Activated naive CD8-positive, alpha-beta T cell treated with anti-CD3 and anti-CD28 coated beads, Interleukin-2, amount 50 U/mL, for 16 hours (primary cell): ENCODE data around the gene LMO4.
A peak's percentile ranks its signal among the peaks of the same experiment; 100 is the strongest.

Experiments used
- DNase-seq: peaks from one replicate; pipeline ENCODE4 v3.0.0-alpha.2; 2020; ENCODE audit warnings: low read depth, low spot score

The LMO4 gene

GRCh38 chr1:87327376-87328271, 1.1 kb upstream of the LMO4 start:
- no peak for DNase-seq

- DNase-seq: peak; percentile 12
Observed at GRCh38 chr1:87329051-87329525, 408 bp downstream of the LMO4 start.

GRCh38 chr1:87329526-87330056, 911 bp downstream of the LMO4 start:
- no peak for DNase-seq

- DNase-seq: no peak
Observed at GRCh38 chr1:87330057-87330884, 1.6 kb downstream of the LMO4 start.

GRCh38 chr1:87330885-87331364, 2.2 kb downstream of the LMO4 start:
- no peak for DNase-seq

GRCh38 chr1:87331365-87332241, 2.9 kb downstream of the LMO4 start:
- DNase-seq: no peak

GRCh38 chr1:87333692-87334347, 5.1 kb downstream of the LMO4 start:
- no peak for DNase-seq

- no peak for DNase-seq
Observed at GRCh38 chr1:87334351-87335174, 5.9 kb downstream of the LMO4 start.

GRCh38 chr1:87335175-87335884, 6.7 kb downstream of the LMO4 start:
- peak; percentile 29 for DNase-seq

GRCh38 chr1:87336623-87337067, 8.0 kb downstream of the LMO4 start:
- no peak for DNase-seq

GRCh38 chr1:87337606-87338005, 8.9 kb downstream of the LMO4 start:
- no peak for DNase-seq

- DNase-seq: no peak
Observed at GRCh38 chr1:87338566-87338965, 9.9 kb downstream of the LMO4 start.

- DNase-seq: no peak
Observed at GRCh38 chr1:87344231-87344630, 15.6 kb downstream of the LMO4 start.

- no peak for DNase-seq
Observed at GRCh38 chr1:87346130-87346814, 17.6 kb downstream of the LMO4 start.

GRCh38 chr1:87348341-87349019, 19.8 kb downstream of the LMO4 start:
- no peak for DNase-seq

- no peak for DNase-seq
Observed at GRCh38 chr1:87349036-87349435, 20.4 kb downstream of the LMO4 start.

- no peak for DNase-seq
Observed at GRCh38 chr1:87355894-87356293, 27.2 kb downstream of the LMO4 start.

- no peak for DNase-seq
Observed at GRCh38 chr1:87356591-87356990, 27.9 kb downstream of the LMO4 start.
